OCI-LY3 (cell line): ENCODE measurements around the gene LSM12.

Experiments used
- EZH2phosphoT487 ChIP-seq: fragments of 200-600 bp; shearing (Covaris generic); IDR thresholded peaks from 2 replicates; pipeline ENCODE4 v1.6.1; 2018; ENCODE audit warnings: antibody characterized with exemption, mixed run types, low read depth
- TF ChIP-seq, protein P1 (sequence below): fragments of 200-600, 300-600 bp; sonication (generic); IDR thresholded peaks from 2 replicates; pipeline ENCODE4 v1.5.1; 2014; ENCODE audit warnings: antibody characterized with exemption, low read length, low read depth

DNA sequence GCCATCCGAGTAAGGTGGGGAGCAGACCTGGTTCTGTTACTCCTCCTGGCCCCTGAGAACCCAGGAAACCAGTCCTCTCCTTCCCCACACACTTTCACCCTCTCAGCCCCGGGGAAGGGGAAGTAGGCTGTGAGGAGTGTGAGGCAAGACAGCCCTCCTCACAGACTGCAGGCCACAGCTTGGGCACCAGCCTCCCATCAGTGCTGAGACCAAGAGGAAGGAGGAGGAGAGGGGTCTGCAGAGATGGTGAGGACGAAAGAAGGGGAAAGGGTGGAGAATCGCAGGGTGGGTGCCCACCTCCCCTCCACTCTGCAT lies 11.1 kb upstream of the LSM12 start:
- TF ChIP-seq, protein P1, sequence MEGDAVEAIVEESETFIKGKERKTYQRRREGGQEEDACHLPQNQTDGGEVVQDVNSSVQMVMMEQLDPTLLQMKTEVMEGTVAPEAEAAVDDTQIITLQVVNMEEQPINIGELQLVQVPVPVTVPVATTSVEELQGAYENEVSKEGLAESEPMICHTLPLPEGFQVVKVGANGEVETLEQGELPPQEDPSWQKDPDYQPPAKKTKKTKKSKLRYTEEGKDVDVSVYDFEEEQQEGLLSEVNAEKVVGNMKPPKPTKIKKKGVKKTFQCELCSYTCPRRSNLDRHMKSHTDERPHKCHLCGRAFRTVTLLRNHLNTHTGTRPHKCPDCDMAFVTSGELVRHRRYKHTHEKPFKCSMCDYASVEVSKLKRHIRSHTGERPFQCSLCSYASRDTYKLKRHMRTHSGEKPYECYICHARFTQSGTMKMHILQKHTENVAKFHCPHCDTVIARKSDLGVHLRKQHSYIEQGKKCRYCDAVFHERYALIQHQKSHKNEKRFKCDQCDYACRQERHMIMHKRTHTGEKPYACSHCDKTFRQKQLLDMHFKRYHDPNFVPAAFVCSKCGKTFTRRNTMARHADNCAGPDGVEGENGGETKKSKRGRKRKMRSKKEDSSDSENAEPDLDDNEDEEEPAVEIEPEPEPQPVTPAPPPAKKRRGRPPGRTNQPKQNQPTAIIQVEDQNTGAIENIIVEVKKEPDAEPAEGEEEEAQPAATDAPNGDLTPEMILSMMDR: no peak
- TF ChIP-seq EZH2phosphoT487: no peak
